Transverse colon (tissue), 4 donors: ENCODE data around the gene ISLR. TPM values are rescaled to one million over a fixed set of nuclear protein-coding genes. Genes with fewer than 3 reads are reported as not detected.

Experiments
- DNase-seq: peaks from one replicate; pipeline ENCODE4 v3.0.0-alpha.2; 2019
- H3K27ac ChIP-seq, 4 donors: fragments of 200-600 bp; sonication (generic); 2 replicates each; pipeline ENCODE4 v1.5.1; 2016 to 2018; ENCODE audit warnings: inconsistent platforms in 4 of 4
- H3K27me3 ChIP-seq: fragments of 200-600 bp; sonication (generic); 2 replicates; pipeline ENCODE4 v1.5.1; 2017; ENCODE audit warnings: inconsistent platforms
- H3K36me3 ChIP-seq, 4 donors: fragments of 200-600 bp; sonication (generic); 2 replicates each; pipeline ENCODE4 v1.5.1; 2017 to 2019; ENCODE audit warnings: inconsistent platforms in 4 of 4
- H3K4me1 ChIP-seq, 4 donors: fragments of 200-600 bp; sonication (generic); 2 replicates each; pipeline ENCODE4 v1.5.1; 2017 to 2020; ENCODE audit warnings: inconsistent platforms in 4 of 4
- H3K4me3 ChIP-seq, 4 donors: fragments of 200-600 bp; sonication (generic); 1 replicate in 1 of 4; 2 replicates in 3 of 4; pipeline versions ENCODE4 v1.5.1 to v1.6.1; 2017 to 2019; ENCODE audit warnings: inconsistent platforms in 4 of 4
- H3K9me3 ChIP-seq, 2 donors: fragments of 200-600 bp; sonication (generic); 2 replicates each; pipeline ENCODE4 v1.5.1; 2017 to 2019; ENCODE audit warnings: inconsistent platforms in 2 of 2
- CTCF ChIP-seq, 5 experiments: fragments of 200-600 bp in 3 of 5; fragments of 450-650 bp in 2 of 5; sonication (generic) in 3 of 5; IDR thresholded peaks; 1 replicate in 2 of 5; 2 replicates in 3 of 5; pipeline ENCODE4 v1.5.1; 2016 to 2017; ENCODE audit warnings: antibody characterized with exemption in 5 of 5, inconsistent platforms in 3 of 5, mild to moderate bottlenecking in 2 of 5, moderate library complexity in 1 of 5
- EP300 ChIP-seq: sonication (generic); formaldehyde crosslinking; IDR thresholded peaks from one replicate; pipeline ENCODE4 v1.6.1; 2017; ENCODE audit warnings: antibody characterized with exemption, low read depth
- POLR2A ChIP-seq: fragments of 450-650 bp; IDR thresholded peaks from one replicate; pipeline ENCODE4 v1.6.1; 2016; ENCODE audit warnings: antibody characterized with exemption, mild to moderate bottlenecking, moderate library complexity
- POLR2AphosphoS5 ChIP-seq, 3 donors: sonication (generic); formaldehyde crosslinking; IDR thresholded peaks; one replicate each; pipeline ENCODE4 v1.6.1; 2016; ENCODE audit warnings: antibody characterized with exemption in 3 of 3
- WGBS, 2 donors: methylation state at CpG; one replicate each; pipeline ENCODE4 v1.1.5; 2018; ENCODE audit warnings: low coverage in 1 of 2; 5-methylcytosine and 5-hydroxymethylcytosine counted together
- in situ Hi-C, 4 donors: fragments of 200-750 bp; cut with MboI; loops; one replicate each; pipeline versions ENCODE4 v1.15.0 to v1.15.1; 2017; ENCODE audit warnings: low sequenced_read_pairs in 3 of 4, low pct_ligation_motif_present in 1 of 4, low pct_unique_long_range_greater_than_20kb in 1 of 4
- intact Hi-C: fragments of 100-400 bp; cut with DNase I; formaldehyde crosslinking; loops from one replicate; pipeline ENCODE4 v1.15.1; 2023; ENCODE audit warnings: low total_unique reads
- total RNA-seq, 4 donors: library from RNA; depleted of rRNA; stranded (reverse); fragments of >200 nt; gene quantifications; one replicate each; pipeline ENCODE4 v1.1.0, GENCODE V29; 2016

Gene ISLR
- total RNA-seq, 4 donors from 2014 or later, result 18.8 to 191 (median 25.5) TPM

- 55% methylated on average over 1 of the region's 1 CpG; no CpG with 5 or more reads in 1 of the 2 donors for WGBS, 2 donors
- no peak overlapping the region for H3K4me3 ChIP-seq
- no peaks in the 10 kb centered on the region for H3K36me3 ChIP-seq
- H3K27ac ChIP-seq, result no peak overlapping the region
- no peaks in the 10 kb centered on the region for H3K27me3 ChIP-seq
- TF ChIP-seq POLR2A, result no peak
- no peak for TF ChIP-seq POLR2AphosphoS5 (IDR thresholded peaks at IDR 0.05)
- no peak for TF ChIP-seq EP300
- TF ChIP-seq CTCF (IDR thresholded peaks at IDR 0.05), result no peak
- in situ Hi-C loops (no loop called here), intact Hi-C loops (no loop called here)
- no peaks in the 10 kb centered on the region for H3K9me3 ChIP-seq
- peaks cover 0 to 14% (median 6%) of the 10 kb centered on the region in 4 donors for H3K4me1 ChIP-seq
- DNase-seq, result peak; percentile 18
These were observed 26.9 kb downstream of the ISLR start for GRCh38 chr15:74200412-74200815.

- 74% methylated on average over 8 of the region's 8 CpGs; no CpG with 5 or more reads in 1 of the 2 donors for WGBS, 2 donors
- no peak for DNase-seq
- H3K9me3 ChIP-seq, result no peaks in the 10 kb centered on the region
- H3K4me3 ChIP-seq, result no peak overlapping the region
- H3K36me3 ChIP-seq, result no peaks in the 10 kb centered on the region
- no peak for TF ChIP-seq POLR2AphosphoS5 (IDR thresholded peaks at IDR 0.05)
- TF ChIP-seq EP300, result no peak
- TF ChIP-seq POLR2A, result no peak
- TF ChIP-seq CTCF (IDR thresholded peaks at IDR 0.05), result no peak
- peaks cover 0 to 13% (median 4%) of the 10 kb centered on the region in 4 donors for H3K4me1 ChIP-seq
- in situ Hi-C loops, result no loop called here
- H3K27me3 ChIP-seq, result no peaks in the 10 kb centered on the region
- intact Hi-C loops, result no loop called here
- H3K27ac ChIP-seq, result no peak overlapping the region
These were observed 27.4 kb downstream of the ISLR start for GRCh38 chr15:74200871-74201419.

- WGBS, 2 donors, result 63 to 71% methylated on average over 4 to 7 of the region's 7 CpGs
- Histone ChIP-seq H3K27me3 (no peaks in the 10 kb centered on the region), H3K4me3 (no peak overlapping the region), H3K27ac (no peak overlapping the region), H3K36me3 (no peaks in the 10 kb centered on the region), H3K9me3 (no peaks in the 10 kb centered on the region), H3K4me1 (peaks cover 0 to 4% (median 0%) of the 10 kb centered on the region in 4 donors)
- in situ Hi-C loops, result no loop called here
- intact Hi-C loops, result no loop called here
- TF ChIP-seq POLR2AphosphoS5 (IDR thresholded peaks at IDR 0.05), result no peak
- TF ChIP-seq EP300, result no peak
- no peak for TF ChIP-seq POLR2A
- no peak for TF ChIP-seq CTCF (IDR thresholded peaks at IDR 0.05)
- DNase-seq, result no peak
These were observed 28.4 kb downstream of the ISLR start for GRCh38 chr15:74201710-74202420.

GRCh38 chr15:74202452-74203401 lies 29.2 kb downstream of the ISLR start, which contains the start of gene STRA6:
Gene STRA6, minus strand, starts transcription at chr15:74202787. Its CDS starts 520 bp downstream, at chr15:74202267.
- DNase-seq, result no peak

More at GRCh38 chr15:74202452-74203401, 29.2 kb downstream of the ISLR start, which contains the start of gene STRA6:
- H3K27ac ChIP-seq, result no peak within 1 kb of the TSS
- intact Hi-C loops, result no loop called here
- in situ Hi-C loops, result no loop called here
- no peak within 1 kb of the TSS for H3K4me3 ChIP-seq
- 68 to 74% methylated on average over 4 to 24 of the region's 26 CpGs for WGBS, 2 donors
- no peaks in the 10 kb centered on the region for H3K36me3 ChIP-seq
- H3K27me3 ChIP-seq, result no peaks in the 10 kb centered on the region
- no peaks in the 10 kb centered on the region for H3K9me3 ChIP-seq
- TF ChIP-seq EP300, result no peak
- no peak for TF ChIP-seq POLR2A
- no peak for TF ChIP-seq CTCF (IDR thresholded peaks at IDR 0.05)
- no peak for TF ChIP-seq POLR2AphosphoS5 (IDR thresholded peaks at IDR 0.05)
- H3K4me1 ChIP-seq, result peaks cover 0 to 4% (median 0%) of the 10 kb centered on the region in 4 donors
